AG09319 (cell line): ENCODE data around the gene NDUFB2.
"Not testable (repeated sequence)": the region's sequence is repeated elsewhere in the genome, so short reads cannot be mapped to it uniquely, and the experiment has no call there.

Experiments
- DNase-seq: peaks from one replicate; pipeline ENCODE4 v3.0.0-alpha.2; 2010; ENCODE audit warnings: low read depth; ENCODE audit errors: extremely low read depth
- CTCF ChIP-seq: IDR thresholded peaks from 2 replicates; pipeline ENCODE4 v1.5.1; 2011; ENCODE audit warnings: low read depth, mild to moderate bottlenecking, inconsistent platforms, low read length, moderate library complexity

Gene NDUFB2

GRCh38 chr7:140673063-140673773 lies 23.3 kb upstream of the NDUFB2 start:
- no peak for TF ChIP-seq CTCF
- no peak for DNase-seq

GRCh38 chr7:140673774-140674155 lies 22.7 kb upstream of the NDUFB2 start:
- DNase-seq = no peak

GRCh38 chr7:140674356-140674800 lies 22.1 kb upstream of the NDUFB2 start:
- TF ChIP-seq CTCF = no peak
- DNase-seq = no peak

More at GRCh38 chr7:140673774-140674155, 22.7 kb upstream of the NDUFB2 start:
- TF ChIP-seq CTCF = no peak

- DNase-seq = peak; percentile 25
- peak; percentile 58 for TF ChIP-seq CTCF
Measured at GRCh38 chr7:140674899-140675701, 21.4 kb upstream of the NDUFB2 start.

- no peak for DNase-seq
- no peak for TF ChIP-seq CTCF
Measured at GRCh38 chr7:140675726-140676125, 20.8 kb upstream of the NDUFB2 start.

- TF ChIP-seq CTCF = no peak
- no peak for DNase-seq
Measured at GRCh38 chr7:140676306-140676705, 20.2 kb upstream of the NDUFB2 start.

- DNase-seq = not testable (repeated sequence)
Measured at GRCh38 chr7:140676956-140677355, 19.6 kb upstream of the NDUFB2 start.
